ENCODE data around the gene CNOT9.

DNA sequence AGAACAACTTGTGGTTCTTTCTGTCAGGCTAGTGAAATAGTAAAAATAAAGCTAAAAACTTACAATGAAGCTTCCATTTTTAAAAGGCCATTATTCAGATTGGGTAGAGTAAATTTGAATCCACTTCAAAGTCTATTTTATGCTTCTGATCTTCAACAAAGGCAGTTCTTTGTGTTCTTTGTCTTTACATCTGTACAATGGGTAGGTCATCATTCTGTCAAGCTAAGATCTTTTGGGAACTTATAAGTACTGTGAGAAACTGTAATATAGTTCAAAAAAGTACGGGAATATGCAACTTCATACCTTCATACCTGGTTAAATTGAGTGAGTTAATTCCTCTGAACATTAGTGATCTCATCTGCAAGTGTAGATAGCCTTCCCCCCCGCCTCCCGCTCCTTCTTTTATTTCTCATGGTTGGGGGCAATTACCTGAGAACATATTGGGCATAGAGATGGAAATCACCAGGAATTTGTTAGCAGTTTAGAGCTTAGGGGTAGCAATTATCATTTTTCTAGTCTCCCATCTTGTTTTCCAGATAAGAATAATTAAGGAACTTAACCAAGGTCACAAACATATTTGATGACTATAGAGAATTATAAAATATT, 9.7 kb downstream of the CNOT9 start:
- no peak for TF ChIP-seq POLR2AphosphoS5 (IDR thresholded peaks at IDR 0.05; ENCODE audit: low read depth, low read length)
- no peak for TF ChIP-seq POLR2A (IDR thresholded peaks at IDR 0.05; ENCODE audit: low read depth, low read length)

Measured in GM12892 (cell line).